GM21447 (cell line): ENCODE measurements around the gene PAQR4.

Experiments
- ATAC-seq: cut with Tn5 transposase; IDR thresholded peaks from one replicate; pipeline ENCODE4 v1.9.1; 2021; ENCODE audit not compliant: unreplicated experiment

The PAQR4 gene

GRCh38 chr16:3020604-3021448, 51.7 kb downstream of the PAQR4 start:
- ATAC-seq = no peak

GRCh38 chr16:3021449-3022207, 52.5 kb downstream of the PAQR4 start:
- ATAC-seq = no peak

- no peak for ATAC-seq
Observed at GRCh38 chr16:3022208-3022683, 53.1 kb downstream of the PAQR4 start.

- no peak for ATAC-seq
Observed at GRCh38 chr16:3022684-3023414, 53.7 kb downstream of the PAQR4 start.
